GDM1 (cell line): ENCODE results near the gene RP2.

ENCODE experiments used
- DNase-seq: peaks from one replicate; lab custom pipeline; 2025; lab: John Stamatoyannopoulos, UW

Gene RP2

DNA sequence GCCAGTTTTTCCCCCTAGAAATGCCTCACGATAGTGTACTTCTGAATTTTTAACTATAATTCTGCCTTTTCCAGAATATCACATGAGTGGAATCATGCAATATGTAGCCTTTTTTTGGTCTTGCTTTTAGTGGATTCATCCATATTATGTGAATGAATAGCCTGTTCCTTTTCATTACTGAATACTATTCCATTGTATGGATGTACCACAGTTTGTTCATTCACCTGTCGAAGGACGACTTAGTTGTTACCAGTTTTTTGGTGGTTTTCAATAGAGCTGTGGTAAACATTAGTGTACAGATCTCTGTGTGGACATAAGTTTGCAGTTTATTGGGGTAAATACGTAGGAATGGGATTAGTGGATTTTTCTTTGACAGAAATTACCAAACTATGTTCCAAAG, 83.4 kb downstream of the RP2 start:
- DNase-seq: no peak

DNA sequence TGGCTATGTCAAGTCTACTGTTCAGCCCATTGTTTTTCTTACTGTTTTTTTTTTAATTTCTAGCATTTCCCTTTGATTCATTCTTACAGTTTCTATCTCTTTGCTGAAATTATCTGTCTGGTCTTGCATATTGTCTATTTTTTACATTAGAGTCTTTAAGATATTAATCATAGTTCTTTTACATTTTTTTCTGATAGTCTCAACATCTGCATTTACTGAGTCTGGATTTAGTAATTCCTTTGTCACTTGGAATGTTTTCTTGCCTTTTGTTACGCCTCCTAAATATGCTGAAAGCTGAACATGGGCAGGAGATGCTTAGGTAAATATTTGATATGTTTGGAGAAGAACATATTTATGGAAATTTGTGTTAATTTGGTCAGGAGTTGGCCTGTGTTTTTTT, 85.8 kb downstream of the RP2 start:
- no peak for DNase-seq

- no peak for DNase-seq
Observed at GRCh38 chrX:46927718-46928117, 90.9 kb downstream of the RP2 start.

DNA sequence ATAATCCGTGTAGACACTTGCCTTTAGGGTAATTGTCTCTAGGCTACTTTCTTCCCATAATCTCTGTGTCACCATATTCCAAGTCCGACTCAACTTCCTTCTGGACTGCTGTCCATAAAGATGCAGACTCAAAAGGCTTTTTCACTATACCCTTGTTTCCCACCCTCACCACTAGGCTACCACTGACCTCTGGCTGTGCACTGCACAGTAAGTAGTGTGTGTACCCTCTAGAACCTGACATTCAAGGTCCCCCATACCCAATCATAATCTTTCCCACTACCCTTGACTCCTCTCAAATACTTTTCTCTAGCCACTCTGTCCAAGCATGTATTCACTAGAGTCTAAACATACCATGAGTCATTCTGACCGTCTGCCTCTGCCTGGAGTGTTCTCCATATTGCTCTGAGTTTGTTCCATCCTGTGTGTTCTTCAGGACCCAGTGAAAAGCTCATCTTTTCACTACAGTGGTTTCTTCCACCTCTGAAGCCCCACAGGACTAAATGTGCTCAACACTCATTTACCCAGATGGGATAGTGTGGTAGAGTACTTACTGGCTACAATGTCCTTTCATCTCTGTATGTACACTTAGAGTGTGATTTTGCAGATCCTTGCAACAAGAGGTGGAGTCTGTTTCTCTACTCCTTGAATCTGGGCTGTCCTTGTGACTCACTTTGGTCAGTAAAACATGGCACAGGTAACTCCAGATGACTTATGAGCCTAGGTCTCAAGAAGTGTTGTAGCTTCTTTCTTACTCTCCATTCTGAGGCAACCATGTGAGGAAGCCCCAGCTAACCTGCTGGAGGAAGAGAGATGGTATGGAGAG, 92.8 kb downstream of the RP2 start:
- no peak for DNase-seq
